Naive thymus-derived CD4-positive, alpha-beta T cell (primary cell): Measurements from ENCODE around the gene OR1D2. TPM values are rescaled to one million over a fixed set of nuclear protein-coding genes. Genes with fewer than 3 reads are reported as not detected.
"Not testable (repeated sequence)": the region's sequence is repeated elsewhere in the genome, so short reads cannot be mapped to it uniquely, and the experiment has no call there.

ENCODE experiments used
- ATAC-seq: fragments of 150-1000 bp; cut with Tn5 transposase; 2 replicates; pipeline ENCODE4 v1.10.0; 2021; ENCODE audit warnings: mild to moderate bottlenecking, moderate library complexity
- CTCF ChIA-PET: fragments of 350-600 bp; sonication (Branson Sonifier 250); formaldehyde crosslinking; loops from one replicate; lab custom pipeline; 2021; ENCODE audit warnings: antibody characterized with exemption; lab: Charles Lee
- POLR2A ChIA-PET: fragments of 350-600 bp; sonication (Branson Sonifier 250); formaldehyde crosslinking; loops from one replicate; lab custom pipeline; 2021; ENCODE audit warnings: antibody characterized with exemption, inconsistent platforms; lab: Charles Lee
- DNase-seq, 9 donors: peaks; one replicate each; pipeline versions ENCODE4 v3.0.0 to v3.0.0-alpha.2; 2020 to 2022; ENCODE audit warnings: mixed read lengths in 1 of 9
- H3K27ac ChIP-seq: one replicate; pipeline ENCODE4 v1.7.0; 2013; ENCODE audit warnings: mild to moderate bottlenecking, low read depth, low read length, moderate library complexity
- H3K27me3 ChIP-seq, 2 donors: one replicate each; pipeline ENCODE4 v1.7.0; 2013; ENCODE audit warnings: low read length in 2 of 2, mild to moderate bottlenecking in 2 of 2, moderate library complexity in 2 of 2; ENCODE audit not compliant: control insufficient read depth in 2 of 2, insufficient read depth in 2 of 2
- H3K36me3 ChIP-seq, 3 experiments: 1 replicate in 2 of 3; 2 replicates in 1 of 3; pipeline ENCODE4 v1.7.0; 2013; ENCODE audit warnings: low read length in 3 of 3, mild to moderate bottlenecking in 3 of 3, moderate library complexity in 1 of 3; ENCODE audit not compliant: insufficient read depth in 3 of 3, control insufficient read depth in 2 of 3
- H3K4me1 ChIP-seq, 2 donors: one replicate each; pipeline ENCODE4 v1.7.0; 2013; ENCODE audit warnings: low read length in 2 of 2, mild to moderate bottlenecking in 2 of 2, moderate library complexity in 1 of 2; ENCODE audit not compliant: control insufficient read depth in 2 of 2, insufficient read depth in 2 of 2
- H3K4me3 ChIP-seq: 2 replicates; pipeline ENCODE4 v1.7.0; 2013; ENCODE audit warnings: mild to moderate bottlenecking, low read length
- H3K9me3 ChIP-seq, 3 experiments: 1 replicate in 2 of 3; 2 replicates in 1 of 3; pipeline ENCODE4 v1.7.0; 2013; ENCODE audit warnings: low read length in 3 of 3; ENCODE audit not compliant: control insufficient read depth in 2 of 3
- H3K27ac Mint-ChIP-seq, 9 donors: one replicate each; pipeline ENCODE4 v1.8.0; 2020 to 2022; ENCODE audit warnings: mixed read lengths in 9 of 9, mild to moderate bottlenecking in 8 of 9, moderate library complexity in 5 of 9, inconsistent platforms in 2 of 9
- H3K27me3 Mint-ChIP-seq, 5 donors: one replicate each; pipeline ENCODE4 v1.8.0; 2021 to 2022; ENCODE audit warnings: mixed read lengths in 5 of 5, mild to moderate bottlenecking in 1 of 5
- H3K36me3 Mint-ChIP-seq, 5 donors: one replicate each; pipeline ENCODE4 v1.8.0; 2020 to 2022; ENCODE audit warnings: mixed read lengths in 5 of 5, mild to moderate bottlenecking in 3 of 5, inconsistent platforms in 1 of 5
- H3K4me1 Mint-ChIP-seq, 7 donors: one replicate each; pipeline ENCODE4 v1.8.0; 2020 to 2022; ENCODE audit warnings: mixed read lengths in 7 of 7, mild to moderate bottlenecking in 3 of 7, inconsistent platforms in 1 of 7
- H3K4me3 Mint-ChIP-seq, 10 donors: one replicate each; pipeline ENCODE4 v1.8.0; 2020 to 2022; ENCODE audit warnings: mild to moderate bottlenecking in 10 of 10, mixed read lengths in 10 of 10, moderate library complexity in 6 of 10, inconsistent platforms in 2 of 10
- H3K9me3 Mint-ChIP-seq, 11 donors: one replicate each; pipeline ENCODE4 v1.8.0; 2020 to 2022; ENCODE audit warnings: mixed read lengths in 11 of 11, mild to moderate bottlenecking in 4 of 11, inconsistent platforms in 1 of 11, moderate library complexity in 1 of 11
- intact Hi-C, 2 donors: fragments of 100-400 bp; cut with micrococcal nuclease; formaldehyde crosslinking; loops; one replicate each; pipeline ENCODE4 v1.15.1; 2023
- polyA plus RNA-seq, 2 donors: library from polyadenylated mRNA; unstranded; fragments of 300-500 nt; fragmentation: Illumina TruSeq; gene quantifications; one replicate each; pipeline ENCODE4 v1.2.3, GENCODE V29; 2021
- total RNA-seq, 6 experiments: library from RNA in 5 of 6; stranded (reverse) in 5 of 6; gene quantifications; 1 replicate in 5 of 6; 2 replicates in 1 of 6; pipeline ENCODE4 v1.2.3 and lab custom pipeline; 2021 to 2026

OR1D2 gene, protein sequence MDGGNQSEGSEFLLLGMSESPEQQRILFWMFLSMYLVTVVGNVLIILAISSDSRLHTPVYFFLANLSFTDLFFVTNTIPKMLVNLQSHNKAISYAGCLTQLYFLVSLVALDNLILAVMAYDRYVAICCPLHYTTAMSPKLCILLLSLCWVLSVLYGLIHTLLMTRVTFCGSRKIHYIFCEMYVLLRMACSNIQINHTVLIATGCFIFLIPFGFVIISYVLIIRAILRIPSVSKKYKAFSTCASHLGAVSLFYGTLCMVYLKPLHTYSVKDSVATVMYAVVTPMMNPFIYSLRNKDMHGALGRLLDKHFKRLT
- not detected for total RNA-seq
- not detected for polyA plus RNA-seq
- total RNA-seq (lab: John Stamatoyannopoulos, UW), result not detected

DNA sequence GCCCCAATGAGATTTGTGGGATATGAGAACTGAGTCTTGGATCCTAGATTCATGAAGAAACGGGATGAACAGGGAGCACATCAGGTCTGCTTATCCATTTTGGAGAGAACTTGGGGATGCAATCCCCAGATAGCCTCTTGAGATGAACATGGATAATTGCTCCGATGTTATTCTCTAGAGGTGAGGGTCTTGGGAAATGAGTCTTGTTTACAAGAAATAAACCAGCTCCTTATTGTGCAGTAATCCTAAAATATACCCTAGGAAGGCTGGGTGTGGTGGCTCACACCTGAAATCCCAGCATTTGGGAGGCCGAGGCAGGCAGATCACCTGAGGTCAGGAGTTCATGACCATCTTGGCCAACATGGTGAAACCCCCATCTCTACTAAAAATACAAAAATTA, at the start of gene OR1D2:
Gene OR1D2 (minus strand): TSS at position 101 of the 400 bp plus-strand sequence. CDS start 11,426 bp downstream, outside the sequence.
- Mint-ChIP-seq H3K36me3 (peaks cover 0 to 17% (median 3%) of the 10 kb centered on the region in 5 donors), H3K4me1 (no peaks in the 10 kb centered on the region), H3K27ac (no peak within 1 kb of the TSS), H3K27me3 (peaks cover 5 to 46% (median 20%) of the 10 kb centered on the region in 5 donors), H3K9me3 (peaks cover 0 to 62% (median 27%) of the 10 kb centered on the region in 11 donors), H3K4me3 (no peak within 1 kb of the TSS)
- intact Hi-C loops, result no loop called here
- ATAC-seq, result no peak
- Histone ChIP-seq H3K4me1 (no peaks in the 10 kb centered on the region), H3K9me3 (peaks cover 0 to 12% (median 0%) of the 10 kb centered on the region in 3 experiments), H3K4me3 (no peak within 1 kb of the TSS), H3K36me3 (no peaks in the 10 kb centered on the region), H3K27me3 (peaks cover 0 to 3% of the 10 kb centered on the region in 2 donors), H3K27ac (no peak within 1 kb of the TSS)
- no peak for DNase-seq
- ChIA-PET POLR2A (no interaction called here), CTCF (no interaction called here)

DNA sequence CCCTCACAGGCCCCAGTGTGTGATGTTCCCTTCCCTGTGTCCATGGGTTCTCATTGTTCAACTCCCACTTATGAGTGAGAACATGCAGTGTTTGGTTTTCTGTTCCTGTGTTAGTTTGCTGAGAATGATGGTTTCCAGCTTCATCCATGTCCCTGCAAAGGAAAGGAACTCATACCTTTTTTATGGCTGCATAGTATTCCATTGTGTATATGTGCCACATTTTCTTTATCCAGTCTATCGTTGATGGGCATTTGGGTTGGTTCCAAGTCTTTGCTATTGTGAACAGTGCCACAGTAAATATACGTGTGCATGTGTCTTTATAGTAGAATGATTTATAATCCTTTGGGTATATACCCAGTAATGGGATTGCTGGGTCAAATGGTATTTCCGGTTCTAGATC, 33.3 kb upstream of the OR1D2 start:
- Mint-ChIP-seq H3K27me3 (peaks cover 0 to 40% (median 21%) of the 10 kb centered on the region in 5 donors), H3K9me3 (peaks cover 0 to 34% (median 8%) of the 10 kb centered on the region in 11 donors)
- H3K4me1 Mint-ChIP-seq, H3K4me1 ChIP-seq, H3K36me3 Mint-ChIP-seq, CTCF ChIA-PET, H3K27me3 ChIP-seq, ATAC-seq, H3K4me3 ChIP-seq, POLR2A ChIA-PET, H3K4me3 Mint-ChIP-seq, H3K36me3 ChIP-seq, H3K27ac ChIP-seq, H3K9me3 ChIP-seq, H3K27ac Mint-ChIP-seq, DNase-seq, intact Hi-C loops: not testable (repeated sequence)

DNA sequence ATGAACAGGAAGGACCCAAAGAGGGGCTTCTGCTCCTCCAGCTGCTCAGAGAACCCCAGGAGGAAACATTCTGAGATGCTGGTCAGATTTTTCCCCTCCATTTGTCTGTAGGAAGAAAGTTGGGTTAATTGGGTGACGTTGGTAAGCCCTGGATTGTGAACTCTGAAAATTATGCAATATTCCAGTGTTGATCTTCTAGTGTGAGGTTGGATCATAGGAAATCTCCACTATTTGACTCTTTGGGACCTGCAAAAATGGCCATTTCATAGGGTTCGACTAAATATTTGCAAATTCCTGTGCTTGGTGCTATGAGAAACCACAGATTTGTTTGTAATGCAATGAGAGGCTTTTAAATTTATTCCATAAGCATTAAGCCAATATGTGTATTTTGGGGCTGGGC, 23.2 kb upstream of the OR1D2 start, which contains the start of gene OR1G1:
Gene OR1G1 (minus strand): TSS at position 101 of the 400 bp plus-strand sequence. CDS start 0 bp downstream, at position 101.
- H3K36me3 ChIP-seq, result no peaks in the 10 kb centered on the region
- H3K4me3 ChIP-seq, result no peak within 1 kb of the TSS
- Mint-ChIP-seq H3K27me3 (peaks cover 0 to 58% (median 44%) of the 10 kb centered on the region in 5 donors), H3K4me3 (no peak within 1 kb of the TSS), H3K9me3 (no peaks in the 10 kb centered on the region), H3K36me3 (no peaks in the 10 kb centered on the region), H3K27ac (no peak within 1 kb of the TSS), H3K4me1 (peaks cover 0 to 1% (median 0%) of the 10 kb centered on the region in 7 donors)
- ChIA-PET CTCF (no interaction called here), POLR2A (no interaction called here)
- intact Hi-C loops, result no loop called here
- ATAC-seq, result no peak
- no peaks in the 10 kb centered on the region for H3K4me1 ChIP-seq
- H3K27me3 ChIP-seq, result no peaks in the 10 kb centered on the region
- no peak within 1 kb of the TSS for H3K27ac ChIP-seq
- H3K9me3 ChIP-seq, result no peaks in the 10 kb centered on the region
- no peak for DNase-seq

DNA sequence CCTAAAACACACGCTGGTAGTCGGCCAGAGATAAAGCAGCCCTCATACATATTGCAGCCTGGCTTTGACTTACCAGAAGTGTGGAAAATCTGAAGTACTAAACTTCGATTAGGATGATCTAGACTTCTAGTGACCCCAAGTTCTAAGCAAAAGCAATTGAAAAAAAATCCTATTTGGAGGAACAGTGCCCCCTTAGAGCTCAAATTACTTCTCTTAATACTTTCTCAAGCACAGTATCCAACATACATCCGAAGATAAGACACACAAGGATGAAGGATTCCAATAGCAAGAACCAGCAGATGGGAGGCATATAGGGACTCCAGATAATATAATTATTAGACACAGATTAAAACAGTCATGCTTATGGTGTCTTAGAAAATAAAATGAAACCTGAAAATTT, 30.4 kb downstream of the OR1D2 start:
- Mint-ChIP-seq H3K27me3 (peaks cover 10 to 16% (median 11%) of the 10 kb centered on the region in 5 donors), H3K9me3 (peaks cover 0 to 17% (median 5%) of the 10 kb centered on the region in 11 donors)
- H3K9me3 ChIP-seq, H3K27ac ChIP-seq, DNase-seq, H3K27ac Mint-ChIP-seq, H3K4me3 ChIP-seq, CTCF ChIA-PET, H3K4me1 Mint-ChIP-seq, H3K4me3 Mint-ChIP-seq, H3K4me1 ChIP-seq, H3K36me3 ChIP-seq, ATAC-seq, H3K36me3 Mint-ChIP-seq, POLR2A ChIA-PET, H3K27me3 ChIP-seq: not testable (repeated sequence)
- intact Hi-C loops, result loop anchor here in 1 of 2 donors (5.0 kb wide), 1 partner anchor 153 kb away; no protein-coding TSS in a partner anchor

DNA sequence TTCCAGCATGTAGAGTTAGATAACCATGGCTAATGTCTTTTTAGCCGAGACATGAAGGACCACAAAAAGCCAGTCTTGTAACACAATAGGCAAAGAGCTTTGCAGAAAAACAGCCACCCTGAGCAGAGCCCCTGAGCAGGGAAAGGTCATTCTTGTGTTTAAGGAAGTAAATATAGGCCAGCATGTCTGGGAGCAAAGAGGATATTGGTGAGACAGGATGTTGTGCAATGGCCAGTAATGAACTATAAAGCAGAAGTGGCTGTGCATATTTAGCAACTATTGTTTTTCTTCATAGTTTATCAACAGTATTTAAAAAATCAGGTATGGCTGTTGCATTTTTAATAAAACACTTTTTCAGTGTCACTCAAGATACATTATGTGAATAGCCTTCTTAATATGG, 39.0 kb downstream of the OR1D2 start:
- POLR2A ChIA-PET, result not testable (repeated sequence)

DNA sequence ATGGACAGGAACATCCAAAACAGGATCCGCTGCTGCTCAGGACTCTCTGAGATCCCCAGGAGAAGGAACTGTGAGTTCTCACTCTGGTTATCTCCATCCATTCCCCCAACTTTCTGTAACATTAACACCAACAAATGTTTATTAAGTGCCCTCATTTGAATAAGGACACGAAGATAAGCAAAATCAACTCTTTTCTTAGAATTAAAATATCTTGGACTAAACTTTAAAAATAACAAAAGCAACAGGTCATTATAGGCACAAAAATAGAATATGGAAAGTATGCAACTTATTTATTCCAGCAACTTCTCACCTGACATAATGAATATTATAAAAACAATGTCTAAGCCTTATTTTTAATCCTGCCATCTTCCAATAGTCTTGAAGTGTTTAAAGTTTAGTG, 40.7 kb downstream of the OR1D2 start, which contains the start of gene OR1D5:
Gene OR1D5 (minus strand): TSS at position 101 of the 400 bp plus-strand sequence. CDS start 0 bp downstream, at position 101.
- H3K4me3 Mint-ChIP-seq, POLR2A ChIA-PET, intact Hi-C loops: not testable (repeated sequence)

More for the DNA sequence above, 39.0 kb downstream of the OR1D2 start:
- CTCF ChIA-PET, H3K4me1 Mint-ChIP-seq, H3K27me3 ChIP-seq, H3K9me3 ChIP-seq, H3K27ac ChIP-seq, intact Hi-C loops, H3K4me3 Mint-ChIP-seq, H3K4me1 ChIP-seq, DNase-seq, H3K36me3 Mint-ChIP-seq, H3K36me3 ChIP-seq, H3K9me3 Mint-ChIP-seq, H3K27me3 Mint-ChIP-seq, H3K4me3 ChIP-seq, H3K27ac Mint-ChIP-seq: not testable (repeated sequence)
- ATAC-seq, result peak; percentile 78

More for the DNA sequence above, 40.7 kb downstream of the OR1D2 start, which contains the start of gene OR1D5:
- H3K4me1 Mint-ChIP-seq, H3K9me3 ChIP-seq, CTCF ChIA-PET, H3K36me3 Mint-ChIP-seq, DNase-seq, H3K4me3 ChIP-seq, H3K9me3 Mint-ChIP-seq, H3K27me3 ChIP-seq, ATAC-seq, H3K4me1 ChIP-seq, H3K36me3 ChIP-seq, H3K27ac Mint-ChIP-seq, H3K27me3 Mint-ChIP-seq, H3K27ac ChIP-seq: not testable (repeated sequence)
